Hepatocyte (in vitro differentiated cells): ENCODE measurements around the gene L3MBTL3. TPM values are rescaled to one million over a fixed set of nuclear protein-coding genes. Genes with fewer than 3 reads are reported as not detected.

ENCODE experiments used
- DNase-seq: peaks from one replicate; pipeline ENCODE4 v3.0.0-alpha.2; 2016; ENCODE audit warnings: low spot score
- H2AFZ ChIP-seq: fragments of 200-600 bp; sonication (generic); 2 replicates; pipeline ENCODE4 v1.6.0; 2016; ENCODE audit warnings: antibody characterized with exemption, mild to moderate bottlenecking
- H3K27ac ChIP-seq: fragments of 200-600 bp; sonication (generic); 2 replicates; pipeline ENCODE4 v1.5.1; 2016; ENCODE audit warnings: mild to moderate bottlenecking
- H3K27me3 ChIP-seq: fragments of 200-600 bp; sonication (generic); 2 replicates; pipeline ENCODE4 v1.6.1; 2016
- H3K36me3 ChIP-seq: fragments of 200-600 bp; sonication (generic); replicated peaks from 2 replicates; pipeline ENCODE4 v1.5.1; 2016; ENCODE audit warnings: low read depth; ENCODE audit not compliant: insufficient read depth
- H3K4me1 ChIP-seq: fragments of 200-600 bp; sonication (generic); 2 replicates; pipeline ENCODE4 v1.5.1; 2016; ENCODE audit warnings: mild to moderate bottlenecking, moderate library complexity; ENCODE audit not compliant: insufficient read depth
- H3K4me2 ChIP-seq: fragments of 200-600 bp; sonication (generic); 2 replicates; pipeline ENCODE4 v1.6.0; 2016
- H3K4me3 ChIP-seq: fragments of 200-600 bp; sonication (generic); 2 replicates; pipeline ENCODE4 v1.5.1; 2016; ENCODE audit warnings: mild to moderate bottlenecking
- H3K79me2 ChIP-seq: fragments of 200-600 bp; sonication (generic); 2 replicates; pipeline ENCODE4 v1.6.0; 2017; ENCODE audit warnings: mild to moderate bottlenecking
- H3K9me2 ChIP-seq: fragments of 200-600 bp; sonication (generic); replicated peaks from 2 replicates; pipeline ENCODE4 v1.6.0; 2017; ENCODE audit warnings: mild to moderate bottlenecking; ENCODE audit not compliant: insufficient read depth
- H3K9me3 ChIP-seq: fragments of 200-600 bp; sonication (generic); 2 replicates; pipeline ENCODE4 v1.5.1; 2016; ENCODE audit warnings: low read depth, mild to moderate bottlenecking
- H4K20me1 ChIP-seq: fragments of 200-600 bp; sonication (generic); 2 replicates; pipeline ENCODE4 v1.6.0; 2016; ENCODE audit warnings: mild to moderate bottlenecking; ENCODE audit not compliant: insufficient read depth, poor library complexity, severe bottlenecking
- EZH2 ChIP-seq: fragments of 200-600 bp; sonication (generic); IDR thresholded peaks from 2 replicates; pipeline ENCODE4 v1.6.1; 2016; ENCODE audit warnings: antibody characterized with exemption, mild to moderate bottlenecking, borderline replicate concordance
- EZH2phosphoT487 ChIP-seq: fragments of 200-600 bp; sonication (generic); IDR thresholded peaks from one replicate; pipeline ENCODE4 v1.6.1; 2018; ENCODE audit warnings: antibody characterized with exemption, mild to moderate bottlenecking, low read depth, moderate library complexity; ENCODE audit not compliant: unreplicated experiment, severe bottlenecking
- WGBS: methylation state at CpG from one replicate; pipeline ENCODE4 v1.1.6; 2016; ENCODE audit warnings: low lambda C conversion rate; ENCODE audit errors: missing lambda C conversion rate; 5-methylcytosine and 5-hydroxymethylcytosine counted together
- polyA plus RNA-seq: library from polyadenylated mRNA; unstranded; fragments of >200 nt; fragmentation: Nextera tagmentation; extraction: Ambion mirVana; gene quantifications from 2 replicates; pipeline ENCODE4 v1.2.1, GENCODE V29; 2016
- total RNA-seq: library from RNA; depleted of rRNA; stranded (reverse); fragments of >200 nt; gene quantifications from 2 replicates; pipeline ENCODE4 v1.2.3, GENCODE V29; 2014
- TF ChIP-seq, protein P1 (sequence below): fragments of 200-600 bp; sonication (generic); IDR thresholded peaks from 2 replicates; pipeline ENCODE4 v1.5.1; 2016; ENCODE audit warnings: antibody characterized with exemption, mild to moderate bottlenecking; ENCODE audit not compliant: poor library complexity

Gene L3MBTL3
- total and polyA plus RNA-seq, 2 experiments from 2014 or later = 5.3 to 20.1 TPM

- H3K4me3 ChIP-seq = no peak overlapping the region
- no peaks in the 10 kb centered on the region for H3K4me1 ChIP-seq
- DNase-seq = no peak
- H4K20me1 ChIP-seq = no peaks in the 10 kb centered on the region
- no peak overlapping the region for H2AFZ ChIP-seq
- H3K79me2 ChIP-seq = peaks cover 3% of the 10 kb centered on the region
- no peaks in the 10 kb centered on the region for H3K27me3 ChIP-seq
- TF ChIP-seq EZH2 (no peak), EZH2phosphoT487 (no peak)
- TF ChIP-seq, protein P1, sequence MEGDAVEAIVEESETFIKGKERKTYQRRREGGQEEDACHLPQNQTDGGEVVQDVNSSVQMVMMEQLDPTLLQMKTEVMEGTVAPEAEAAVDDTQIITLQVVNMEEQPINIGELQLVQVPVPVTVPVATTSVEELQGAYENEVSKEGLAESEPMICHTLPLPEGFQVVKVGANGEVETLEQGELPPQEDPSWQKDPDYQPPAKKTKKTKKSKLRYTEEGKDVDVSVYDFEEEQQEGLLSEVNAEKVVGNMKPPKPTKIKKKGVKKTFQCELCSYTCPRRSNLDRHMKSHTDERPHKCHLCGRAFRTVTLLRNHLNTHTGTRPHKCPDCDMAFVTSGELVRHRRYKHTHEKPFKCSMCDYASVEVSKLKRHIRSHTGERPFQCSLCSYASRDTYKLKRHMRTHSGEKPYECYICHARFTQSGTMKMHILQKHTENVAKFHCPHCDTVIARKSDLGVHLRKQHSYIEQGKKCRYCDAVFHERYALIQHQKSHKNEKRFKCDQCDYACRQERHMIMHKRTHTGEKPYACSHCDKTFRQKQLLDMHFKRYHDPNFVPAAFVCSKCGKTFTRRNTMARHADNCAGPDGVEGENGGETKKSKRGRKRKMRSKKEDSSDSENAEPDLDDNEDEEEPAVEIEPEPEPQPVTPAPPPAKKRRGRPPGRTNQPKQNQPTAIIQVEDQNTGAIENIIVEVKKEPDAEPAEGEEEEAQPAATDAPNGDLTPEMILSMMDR = no peak
- no peaks in the 10 kb centered on the region for H3K36me3 ChIP-seq
- 93% methylated on average over 2 of the region's 2 CpGs for WGBS
- H3K4me2 ChIP-seq = no peak overlapping the region
- H3K27ac ChIP-seq = no peak overlapping the region
- H3K9me2 ChIP-seq = no peaks in the 10 kb centered on the region
- no peaks in the 10 kb centered on the region for H3K9me3 ChIP-seq
Observed at GRCh38 chr6:130045622-130046021, 27.2 kb downstream of the L3MBTL3 start.

DNA sequence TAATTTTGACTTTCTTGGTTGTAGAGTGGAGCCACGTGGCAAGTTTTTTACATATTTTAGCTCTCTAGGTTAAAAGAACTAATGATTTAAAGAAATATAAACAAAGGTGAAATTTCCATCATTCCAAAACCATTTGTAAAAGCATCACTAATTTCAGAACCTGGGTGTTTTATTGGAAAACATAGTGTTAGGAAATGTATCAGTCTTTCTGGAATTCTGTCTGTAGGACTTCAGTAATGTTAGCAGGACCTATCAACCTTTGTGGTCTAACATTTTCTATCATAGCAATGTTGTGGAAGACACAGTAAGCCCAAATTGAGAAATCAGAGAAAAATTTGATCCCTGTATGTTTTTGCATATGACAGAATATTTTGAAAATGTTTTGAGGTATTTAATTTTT, 28.3 kb downstream of the L3MBTL3 start:
- TF ChIP-seq EZH2phosphoT487 (no peak), EZH2 (no peak)
- TF ChIP-seq, protein P1 = no peak
- H3K9me2 ChIP-seq = no peaks in the 10 kb centered on the region

DNA sequence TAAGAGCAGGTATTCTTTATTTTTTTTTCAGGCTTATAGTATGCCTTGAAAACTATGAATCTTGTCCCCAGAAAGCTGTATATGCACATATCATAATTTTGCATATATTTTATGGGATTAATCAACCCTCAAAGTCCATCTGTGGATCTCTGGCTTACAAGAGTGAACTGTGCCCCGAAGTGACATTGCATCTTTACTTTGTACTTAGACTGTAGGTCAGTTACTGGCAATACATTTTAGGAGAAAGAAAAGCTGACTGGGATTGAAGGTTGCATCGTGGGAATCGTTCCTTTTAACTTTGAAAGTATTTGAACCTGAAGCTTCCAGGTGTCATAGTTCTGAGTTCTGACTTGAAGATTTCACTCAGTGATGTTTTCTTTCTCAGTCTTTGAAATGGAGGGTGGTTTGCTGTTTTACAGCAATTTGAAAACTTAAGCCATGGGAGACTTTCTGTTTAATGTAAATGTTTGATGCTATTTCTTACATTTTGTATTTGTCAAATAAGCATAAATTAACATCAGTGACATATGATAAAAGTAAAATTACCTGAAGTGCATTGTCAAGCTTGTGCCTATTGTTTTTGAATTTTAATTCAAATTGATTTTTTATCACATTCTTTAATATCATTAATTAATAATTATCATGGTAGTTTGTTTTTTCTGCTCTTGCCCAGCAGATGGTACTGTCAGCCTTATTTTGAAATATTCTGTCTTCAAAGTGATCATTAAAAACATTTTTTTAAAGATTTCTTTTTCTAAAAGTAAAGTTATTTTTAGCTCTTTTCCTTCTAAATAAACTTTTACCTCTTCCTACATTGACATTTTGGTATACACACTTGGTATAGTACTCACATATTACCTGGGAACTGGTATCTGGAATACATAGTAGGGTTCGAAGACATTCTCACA, 29.0 kb downstream of the L3MBTL3 start:
- Histone ChIP-seq H4K20me1 (no peaks in the 10 kb centered on the region), H3K9me3 (no peaks in the 10 kb centered on the region), H2AFZ (no peak overlapping the region), H3K27me3 (no peaks in the 10 kb centered on the region), H3K36me3 (no peaks in the 10 kb centered on the region), H3K4me1 (no peaks in the 10 kb centered on the region), H3K9me2 (no peaks in the 10 kb centered on the region), H3K27ac (no peak overlapping the region), H3K4me3 (no peak overlapping the region), H3K79me2 (no peaks in the 10 kb centered on the region), H3K4me2 (no peak overlapping the region)
- WGBS = 72% methylated on average over 4 of the region's 4 CpGs
- TF ChIP-seq, protein P1 = peak; percentile 36
- TF ChIP-seq EZH2phosphoT487 (no peak), EZH2 (no peak)
- no peak for DNase-seq

More for the DNA sequence above, 28.3 kb downstream of the L3MBTL3 start:
- Histone ChIP-seq H3K4me3 (no peak overlapping the region), H3K27me3 (no peaks in the 10 kb centered on the region), H3K9me3 (no peaks in the 10 kb centered on the region), H3K4me2 (no peak overlapping the region), H4K20me1 (no peaks in the 10 kb centered on the region), H3K27ac (no peak overlapping the region), H2AFZ (no peak overlapping the region), H3K4me1 (no peaks in the 10 kb centered on the region), H3K36me3 (no peaks in the 10 kb centered on the region), H3K79me2 (no peaks in the 10 kb centered on the region)
- no peak for DNase-seq
- WGBS = 73% methylated on average over 1 of the region's 1 CpG
